Measurements from ENCODE around the gene TUB. TPM values are rescaled to one million over a fixed set of nuclear protein-coding genes. Genes with fewer than 3 reads are reported as not detected.

TUB gene
- total and polyA plus RNA-seq, 2 donors (not counting 1 experiment from before 2014, with no cell fraction given): 0.06 to 0.10 TPM

DNA sequence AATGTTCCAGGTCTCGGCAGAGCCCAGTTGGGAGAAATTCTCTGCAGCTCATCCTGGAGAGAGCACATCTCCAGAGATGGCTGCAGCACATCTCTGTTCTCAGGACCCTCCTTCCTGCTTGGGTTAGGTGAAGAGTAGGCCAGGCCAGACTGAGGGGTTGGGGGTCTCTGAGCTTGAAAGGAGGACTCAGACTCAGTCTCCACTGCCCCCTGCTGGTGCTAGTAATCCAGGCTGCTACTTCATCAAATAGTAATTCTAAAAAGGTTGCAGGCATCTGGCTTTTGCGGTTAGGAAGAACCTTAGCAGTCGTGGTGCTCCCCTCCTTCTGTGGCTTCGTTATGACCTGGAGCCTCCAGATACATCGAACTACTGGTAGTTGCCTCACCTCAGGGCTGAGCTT lies 9.7 kb downstream of the TUB start:
- no peak for DNase-seq
- ChIA-PET CTCF (interaction anchor here (1.1 to 6.2 kb wide), 6 partner anchors 9 to 993 kb away, joined by 3 to 41 read pairs (median 6); no protein-coding TSS in a partner anchor), POLR2A (no interaction called here)
- Histone ChIP-seq H4K20me1 (ENCODE audit: control insufficient read depth, insufficient read depth, low read length, poor library complexity, severe bottlenecking) (no peaks in the 10 kb centered on the region), H3K27ac (ENCODE audit: low read length in 2 of 2) (no peak overlapping the region), H3K36me3 (replicated peaks in 1 of 2; ENCODE audit: control extremely low read depth in 1 of 2, control insufficient read depth in 1 of 2, extremely low read depth in 1 of 2, insufficient read depth in 2 of 2, low read length in 1 of 2) (no peaks in the 10 kb centered on the region), H2AFZ (ENCODE audit: insufficient read depth, low read depth, low read length, poor library complexity, severe bottlenecking) (no peak overlapping the region), H3K4me3 (ENCODE audit: control extremely low read depth in 1 of 5, extremely low read depth in 1 of 5, insufficient read depth in 1 of 5, low read depth in 2 of 5, low read length in 4 of 5) (no peak overlapping the region), H3K4me1 (ENCODE audit: control insufficient read depth in 2 of 2, insufficient read depth in 2 of 2, low read length in 2 of 2) (peaks cover 0 to 5% of the 10 kb centered on the region in 2 donors), H3K79me2 (ENCODE audit: control insufficient read depth, insufficient read depth, low read length) (no peaks in the 10 kb centered on the region), H3K9ac (ENCODE audit: low read length) (no peak overlapping the region), H3K27me3 (replicated peaks in 1 of 4; ENCODE audit: control extremely low read depth in 1 of 4, control insufficient read depth in 3 of 4, insufficient read depth in 4 of 4, low read length in 3 of 4) (peaks cover 0 to 11% (median 0%) of the 10 kb centered on the region in 4 experiments), H3K4me2 (replicated peaks; ENCODE audit: low read depth, low read length, poor library complexity, severe bottlenecking) (no peak overlapping the region), H3K9me3 (ENCODE audit: control extremely low read depth in 1 of 3, control insufficient read depth in 2 of 3, insufficient read depth in 1 of 3, low read length in 2 of 3) (no peaks in the 10 kb centered on the region)
- Mint-ChIP-seq H3K4me1 (peaks cover 2% of the 10 kb centered on the region), H3K9me3 (ENCODE audit: insufficient read depth) (no peaks in the 10 kb centered on the region), H3K27ac (no peak overlapping the region), H3K4me3 (no peak overlapping the region), H3K27me3 (peaks cover 10% of the 10 kb centered on the region)
- WGBS (ENCODE audit: insufficient coverage): 61% methylated on average over 5 of the region's 5 CpGs
- TF ChIP-seq, protein P1, sequence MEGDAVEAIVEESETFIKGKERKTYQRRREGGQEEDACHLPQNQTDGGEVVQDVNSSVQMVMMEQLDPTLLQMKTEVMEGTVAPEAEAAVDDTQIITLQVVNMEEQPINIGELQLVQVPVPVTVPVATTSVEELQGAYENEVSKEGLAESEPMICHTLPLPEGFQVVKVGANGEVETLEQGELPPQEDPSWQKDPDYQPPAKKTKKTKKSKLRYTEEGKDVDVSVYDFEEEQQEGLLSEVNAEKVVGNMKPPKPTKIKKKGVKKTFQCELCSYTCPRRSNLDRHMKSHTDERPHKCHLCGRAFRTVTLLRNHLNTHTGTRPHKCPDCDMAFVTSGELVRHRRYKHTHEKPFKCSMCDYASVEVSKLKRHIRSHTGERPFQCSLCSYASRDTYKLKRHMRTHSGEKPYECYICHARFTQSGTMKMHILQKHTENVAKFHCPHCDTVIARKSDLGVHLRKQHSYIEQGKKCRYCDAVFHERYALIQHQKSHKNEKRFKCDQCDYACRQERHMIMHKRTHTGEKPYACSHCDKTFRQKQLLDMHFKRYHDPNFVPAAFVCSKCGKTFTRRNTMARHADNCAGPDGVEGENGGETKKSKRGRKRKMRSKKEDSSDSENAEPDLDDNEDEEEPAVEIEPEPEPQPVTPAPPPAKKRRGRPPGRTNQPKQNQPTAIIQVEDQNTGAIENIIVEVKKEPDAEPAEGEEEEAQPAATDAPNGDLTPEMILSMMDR (IDR thresholded peaks at IDR 0.05): peak; percentile 16
- no peak for TF ChIP-seq EZH2 (IDR thresholded peaks at IDR 0.05; ENCODE audit: borderline replicate concordance, insufficient read depth, low read depth, low read length, poor library complexity, severe bottlenecking)
- intact Hi-C loops (cut with micrococcal nuclease): no loop called here
- no peak for ATAC-seq (ENCODE audit: low read depth)

DNA sequence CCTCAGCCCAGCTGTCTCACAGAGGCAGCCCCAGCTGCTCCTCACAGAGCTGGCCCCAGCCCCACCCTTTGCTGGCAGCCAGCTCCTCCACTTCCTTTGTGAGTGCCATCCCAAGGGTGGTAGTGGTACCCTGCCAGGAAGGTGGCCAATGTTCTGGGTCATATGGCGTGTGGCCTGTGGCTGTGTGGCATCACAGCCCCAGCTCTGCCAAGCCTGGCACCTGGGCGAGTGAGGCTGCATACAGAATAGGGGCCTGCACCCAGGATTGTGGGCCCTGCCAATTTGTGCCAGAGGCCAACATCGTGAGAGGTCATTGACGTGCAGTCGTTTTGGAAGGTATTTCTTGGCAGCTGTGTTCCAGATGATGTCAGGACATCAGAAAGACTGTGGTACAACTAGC lies 10.7 kb downstream of the TUB start:
- H3K27me3 ChIP-seq (replicated peaks in 1 of 4; ENCODE audit: control extremely low read depth in 1 of 4, control insufficient read depth in 3 of 4, insufficient read depth in 4 of 4, low read length in 3 of 4): peaks cover 0 to 11% (median 0%) of the 10 kb centered on the region in 4 experiments
- H3K4me3 Mint-ChIP-seq: no peak overlapping the region
- no peak overlapping the region for H3K27ac ChIP-seq (ENCODE audit: low read length in 2 of 2)
- peaks cover 0 to 5% of the 10 kb centered on the region in 2 donors for H3K4me1 ChIP-seq (ENCODE audit: control insufficient read depth in 2 of 2, insufficient read depth in 2 of 2, low read length in 2 of 2)
- ChIA-PET CTCF (interaction anchor here (1.5 to 6.2 kb wide), 4 partner anchors 8 to 994 kb away, joined by 4 to 41 read pairs (median 13); no protein-coding TSS in a partner anchor), POLR2A (no interaction called here)
- no peaks in the 10 kb centered on the region for H4K20me1 ChIP-seq (ENCODE audit: control insufficient read depth, insufficient read depth, low read length, poor library complexity, severe bottlenecking)
- H3K79me2 ChIP-seq (ENCODE audit: control insufficient read depth, insufficient read depth, low read length): no peaks in the 10 kb centered on the region
- no peak for ATAC-seq (ENCODE audit: low read depth)
- peaks cover 2% of the 10 kb centered on the region for H3K4me1 Mint-ChIP-seq
- H3K36me3 ChIP-seq (replicated peaks in 1 of 2; ENCODE audit: control extremely low read depth in 1 of 2, control insufficient read depth in 1 of 2, extremely low read depth in 1 of 2, insufficient read depth in 2 of 2, low read length in 1 of 2): no peaks in the 10 kb centered on the region
- H3K9me3 Mint-ChIP-seq (ENCODE audit: insufficient read depth): no peaks in the 10 kb centered on the region
- no peak for TF ChIP-seq EZH2 (IDR thresholded peaks at IDR 0.05; ENCODE audit: borderline replicate concordance, insufficient read depth, low read depth, low read length, poor library complexity, severe bottlenecking)
- TF ChIP-seq, protein P1 (IDR thresholded peaks at IDR 0.05): no peak
- H3K4me2 ChIP-seq (replicated peaks; ENCODE audit: low read depth, low read length, poor library complexity, severe bottlenecking): no peak overlapping the region
- no peaks in the 10 kb centered on the region for H3K9me3 ChIP-seq (ENCODE audit: control extremely low read depth in 1 of 3, control insufficient read depth in 2 of 3, insufficient read depth in 1 of 3, low read length in 2 of 3)
- no peak overlapping the region for H3K9ac ChIP-seq (ENCODE audit: low read length)
- H2AFZ ChIP-seq (ENCODE audit: insufficient read depth, low read depth, low read length, poor library complexity, severe bottlenecking): no peak overlapping the region
- peaks cover 6% of the 10 kb centered on the region for H3K27me3 Mint-ChIP-seq
- intact Hi-C loops (cut with micrococcal nuclease): no loop called here
- no peak overlapping the region for H3K27ac Mint-ChIP-seq
- WGBS (ENCODE audit: insufficient coverage): 90% methylated on average over 5 of the region's 5 CpGs
- no peak for DNase-seq
- no peak overlapping the region for H3K4me3 ChIP-seq (ENCODE audit: control extremely low read depth in 1 of 5, extremely low read depth in 1 of 5, insufficient read depth in 1 of 5, low read depth in 2 of 5, low read length in 4 of 5)

All from B cell (primary cell).